Neuronal stem cell (in vitro differentiated cells): ENCODE measurements around the gene NDUFS5.
"Not testable (repeated sequence)": the region's sequence is repeated elsewhere in the genome, so short reads cannot be mapped to it uniquely, and the experiment has no call there.

Experiments used
- DNase-seq: peaks from one replicate; pipeline ENCODE4 v3.0.0-alpha.2; 2013; ENCODE audit warnings: low spot score
- H2AFZ ChIP-seq: one replicate; pipeline ENCODE4 v1.6.1; 2013; ENCODE audit warnings: mild to moderate bottlenecking, low read length, inconsistent platforms
- H2AK5ac ChIP-seq: 2 replicates; pipeline ENCODE4 v1.6.1; 2013; ENCODE audit warnings: low read depth, mild to moderate bottlenecking, inconsistent platforms, low read length, moderate library complexity, mixed read lengths
- H2BK120ac ChIP-seq: 2 replicates; pipeline ENCODE4 v1.6.1; 2013; ENCODE audit warnings: low read depth, mild to moderate bottlenecking, inconsistent platforms, low read length, moderate library complexity, mixed read lengths
- H2BK12ac ChIP-seq: one replicate; pipeline ENCODE4 v1.6.1; 2013; ENCODE audit warnings: low read length, inconsistent platforms
- H2BK15ac ChIP-seq: 2 replicates; pipeline ENCODE4 v1.6.1; 2013; ENCODE audit warnings: mild to moderate bottlenecking, low read length, inconsistent platforms, mixed read lengths
- H2BK5ac ChIP-seq: one replicate; pipeline ENCODE4 v1.6.1; 2013; ENCODE audit warnings: inconsistent platforms, mild to moderate bottlenecking, low read length, moderate library complexity
- H3K14ac ChIP-seq: one replicate; pipeline ENCODE4 v1.6.1; 2013; ENCODE audit warnings: low read length, inconsistent platforms
- H3K18ac ChIP-seq: 2 replicates; pipeline ENCODE4 v1.6.1; 2013; ENCODE audit warnings: low read length, inconsistent platforms
- H3K23ac ChIP-seq: 2 replicates; pipeline ENCODE4 v1.6.1; 2013; ENCODE audit warnings: low read depth, mild to moderate bottlenecking, mixed read lengths, low read length, inconsistent platforms; ENCODE audit not compliant: poor library complexity
- H3K27ac ChIP-seq: replicated peaks from 3 replicates; pipeline ENCODE4 v1.5.1; 2013; ENCODE audit warnings: low read length, inconsistent platforms
- H3K27me3 ChIP-seq, 3 experiments: 2 replicates each; pipeline ENCODE4 v1.6.1; 2013; ENCODE audit warnings: low read length in 3 of 3, mild to moderate bottlenecking in 2 of 3, inconsistent platforms in 1 of 3, low read depth in 1 of 3, mixed read lengths in 1 of 3, moderate library complexity in 1 of 3; ENCODE audit not compliant: control insufficient read depth in 3 of 3, insufficient read depth in 3 of 3
- H3K36me3 ChIP-seq, 2 donors: replicated peaks in 1 of 2; 2 replicates each; pipeline ENCODE4 v1.6.1; 2013; ENCODE audit warnings: low read length in 2 of 2; ENCODE audit not compliant: control insufficient read depth in 2 of 2, insufficient read depth in 2 of 2
- H3K4ac ChIP-seq: 2 replicates; pipeline ENCODE4 v1.6.1; 2013; ENCODE audit warnings: inconsistent platforms, mild to moderate bottlenecking, low read length, moderate library complexity
- H3K4me1 ChIP-seq, 2 donors: 1 replicate in 1 of 2; 2 replicates in 1 of 2; pipeline ENCODE4 v1.6.1; 2013; ENCODE audit warnings: low read length in 2 of 2, low read depth in 1 of 2; ENCODE audit not compliant: control insufficient read depth in 2 of 2, insufficient read depth in 1 of 2
- H3K4me2 ChIP-seq: one replicate; pipeline ENCODE4 v1.6.1; 2013; ENCODE audit warnings: mild to moderate bottlenecking, low read length, inconsistent platforms; ENCODE audit not compliant: insufficient read depth, poor library complexity, severe bottlenecking
- H3K4me3 ChIP-seq, 2 donors: 2 replicates each; pipeline ENCODE4 v1.5.1; 2013; ENCODE audit warnings: low read length in 2 of 2, mild to moderate bottlenecking in 2 of 2, inconsistent platforms in 1 of 2, moderate library complexity in 1 of 2
- H3K79me1 ChIP-seq: one replicate; pipeline ENCODE4 v1.6.1; 2013; ENCODE audit warnings: low read depth, mild to moderate bottlenecking, inconsistent platforms, low read length, moderate library complexity
- H3K9ac ChIP-seq: one replicate; pipeline ENCODE4 v1.6.1; 2013; ENCODE audit warnings: mild to moderate bottlenecking, low read depth, low read length, inconsistent platforms; ENCODE audit not compliant: poor library complexity
- H3K9me3 ChIP-seq, 2 donors: replicated peaks in 1 of 2; 2 replicates each; pipeline versions ENCODE3 to v1.6.1; 2013; ENCODE audit warnings: low read length in 2 of 2, mild to moderate bottlenecking in 2 of 2, inconsistent platforms in 1 of 2, low read depth in 1 of 2, mixed read lengths in 1 of 2, moderate library complexity in 1 of 2; ENCODE audit not compliant: control insufficient read depth in 2 of 2, insufficient read depth in 1 of 2
- H4K8ac ChIP-seq: one replicate; pipeline ENCODE4 v1.6.1; 2013; ENCODE audit warnings: low read depth, mild to moderate bottlenecking, inconsistent platforms, low read length, moderate library complexity
- H4K91ac ChIP-seq: one replicate; pipeline ENCODE4 v1.6.1; 2013; ENCODE audit warnings: low read length, low read depth, mild to moderate bottlenecking, inconsistent platforms; ENCODE audit not compliant: poor library complexity
- WGBS, 2 donors: extraction: QIAGEN DNeasy Blood & Tissue Kit; methylation state at CpG; one replicate each; pipeline ENCODE4 v1.1.7; 2013; ENCODE audit warnings: missing lambda C conversion rate in 2 of 2, mixed read lengths in 1 of 2; ENCODE audit not compliant: insufficient read length in 2 of 2, insufficient replicate concordance in 1 of 2; ENCODE audit errors: extremely low coverage in 2 of 2; 5-methylcytosine and 5-hydroxymethylcytosine counted together

Gene NDUFS5

GRCh38 chr1:39071557-39071956 lies 45.4 kb downstream of the NDUFS5 start:
- H2BK12ac ChIP-seq, H2AK5ac ChIP-seq, DNase-seq, H3K23ac ChIP-seq, H3K4me1 ChIP-seq, H2AFZ ChIP-seq, H3K9me3 ChIP-seq, H3K27ac ChIP-seq, H4K91ac ChIP-seq, H3K9ac ChIP-seq, H3K4me2 ChIP-seq, H2BK120ac ChIP-seq, H2BK5ac ChIP-seq, H2BK15ac ChIP-seq, H3K36me3 ChIP-seq, H3K79me1 ChIP-seq, H3K27me3 ChIP-seq, H3K4me3 ChIP-seq, H4K8ac ChIP-seq, H3K4ac ChIP-seq, H3K18ac ChIP-seq, H3K14ac ChIP-seq: not testable (repeated sequence)

DNA sequence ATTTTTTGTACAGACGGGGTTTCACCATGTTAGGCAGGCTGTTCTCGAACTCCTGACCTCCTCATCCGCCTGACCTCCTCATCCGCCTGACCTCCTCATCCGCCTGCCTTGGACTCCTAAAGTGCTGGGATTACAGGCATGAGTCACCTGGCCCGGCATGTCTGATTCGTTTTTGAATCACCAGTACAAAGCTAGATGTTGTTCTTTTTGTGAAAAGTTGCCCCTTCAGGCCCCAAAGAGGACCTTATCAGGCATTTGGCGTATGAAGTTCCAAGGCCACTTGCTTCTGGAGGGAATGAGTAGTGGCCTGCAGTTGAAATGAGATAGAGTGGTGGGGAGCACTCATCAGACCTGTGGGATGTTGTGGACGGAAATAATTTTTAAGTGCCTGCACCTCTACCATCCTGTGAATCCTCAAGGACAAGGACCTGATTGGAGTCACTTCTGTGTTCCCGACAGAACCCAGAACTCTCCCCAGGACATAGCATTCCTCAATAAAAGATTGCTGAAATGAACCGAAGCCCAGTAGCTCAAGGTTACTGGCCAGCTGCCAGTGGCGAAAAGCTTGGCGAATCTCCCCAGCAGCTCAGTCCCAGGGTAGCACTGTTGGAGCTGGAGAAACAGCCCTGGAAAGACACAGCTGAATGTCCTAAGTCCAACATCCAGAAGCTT lies 50.1 kb downstream of the NDUFS5 start:
- no peak overlapping the region for H2BK12ac ChIP-seq
- no peak overlapping the region for H4K91ac ChIP-seq
- no peak overlapping the region for H3K4ac ChIP-seq
- no peak overlapping the region for H2AK5ac ChIP-seq
- H2BK120ac ChIP-seq, result no peak overlapping the region
- no peaks in the 10 kb centered on the region for H3K9me3 ChIP-seq
- DNase-seq, result no peak
- H3K4me2 ChIP-seq, result no peak overlapping the region
- H3K27me3 ChIP-seq, result no peaks in the 10 kb centered on the region
- no peak overlapping the region for H3K23ac ChIP-seq
- H2BK15ac ChIP-seq, result no peak overlapping the region
- H3K36me3 ChIP-seq, result no peaks in the 10 kb centered on the region
- peaks cover 1 to 4% of the 10 kb centered on the region in 2 donors for H3K4me1 ChIP-seq
- H3K79me1 ChIP-seq, result no peaks in the 10 kb centered on the region
- H2AFZ ChIP-seq, result no peak overlapping the region
- H3K14ac ChIP-seq, result no peak overlapping the region
- no peak overlapping the region for H3K9ac ChIP-seq
- H4K8ac ChIP-seq, result no peak overlapping the region
- no peak overlapping the region for H3K27ac ChIP-seq
- no peak overlapping the region for H2BK5ac ChIP-seq
- WGBS, 2 donors, result no CpG with 5 or more reads among the region's 13 CpGs
- no peak overlapping the region for H3K18ac ChIP-seq
- H3K4me3 ChIP-seq, result no peak overlapping the region

- H4K91ac ChIP-seq, result no peak overlapping the region
- no peaks in the 10 kb centered on the region for H3K79me1 ChIP-seq
- no peak overlapping the region for H2BK12ac ChIP-seq
- no peaks in the 10 kb centered on the region for H3K36me3 ChIP-seq
- H2BK15ac ChIP-seq, result no peak overlapping the region
- no peaks in the 10 kb centered on the region for H3K27me3 ChIP-seq
- H3K9me3 ChIP-seq, result no peaks in the 10 kb centered on the region
- H3K4me1 ChIP-seq, result peaks cover 1 to 4% of the 10 kb centered on the region in 2 donors
- no peak overlapping the region for H4K8ac ChIP-seq
- H3K4ac ChIP-seq, result no peak overlapping the region
- no peak overlapping the region for H3K4me3 ChIP-seq
- H2AFZ ChIP-seq, result no peak overlapping the region
- H3K9ac ChIP-seq, result no peak overlapping the region
- no peak for DNase-seq
- no peak overlapping the region for H3K23ac ChIP-seq
- H2BK120ac ChIP-seq, result no peak overlapping the region
- no peak overlapping the region for H3K27ac ChIP-seq
- no peak overlapping the region for H2AK5ac ChIP-seq
- no peak overlapping the region for H3K18ac ChIP-seq
- H2BK5ac ChIP-seq, result no peak overlapping the region
- H3K4me2 ChIP-seq, result no peak overlapping the region
- no peak overlapping the region for H3K14ac ChIP-seq
- WGBS, 2 donors, result no CpG with 5 or more reads among the region's 2 CpGs
These were observed 50.6 kb downstream of the NDUFS5 start for GRCh38 chr1:39076799-39077148.

GRCh38 chr1:39080269-39080826 lies 54.2 kb downstream of the NDUFS5 start:
- H3K79me1 ChIP-seq, result no peaks in the 10 kb centered on the region
- H3K4me3 ChIP-seq, result peak overlapping the region; percentile 55 to 65
- H3K18ac ChIP-seq, result peak overlapping the region; percentile 58
- H2BK5ac ChIP-seq, result no peak overlapping the region
- H3K4ac ChIP-seq, result no peak overlapping the region
- H3K4me2 ChIP-seq, result peak overlapping the region; percentile 19
- no peak for DNase-seq
- no peak overlapping the region for H2AK5ac ChIP-seq
- H4K91ac ChIP-seq, result no peak overlapping the region
- H4K8ac ChIP-seq, result no peak overlapping the region
- H2AFZ ChIP-seq, result peak overlapping the region; percentile 93
- H3K27ac ChIP-seq, result peak overlapping the region; percentile 63
- H3K14ac ChIP-seq, result no peak overlapping the region
- H3K9me3 ChIP-seq, result no peaks in the 10 kb centered on the region
- no peak overlapping the region for H2BK15ac ChIP-seq
- H3K4me1 ChIP-seq, result peaks cover 8 to 12% of the 10 kb centered on the region in 2 donors
- peaks cover 0 to 5% of the 10 kb centered on the region in 2 donors for H3K36me3 ChIP-seq
- H3K23ac ChIP-seq, result no peak overlapping the region
- no peak overlapping the region for H3K9ac ChIP-seq
- H2BK12ac ChIP-seq, result no peak overlapping the region
- H3K27me3 ChIP-seq, result peaks cover 0 to 7% (median 0%) of the 10 kb centered on the region in 3 experiments
- WGBS, 2 donors, result no CpG with 5 or more reads among the region's 12 CpGs
- no peak overlapping the region for H2BK120ac ChIP-seq
